BLaER1 (cell line): ENCODE results near the gene TPSG1.
A peak's percentile ranks its signal among the peaks of the same experiment; 100 is the strongest.

Experiments used
- H3K27ac ChIP-seq: shearing (Covaris generic); formaldehyde crosslinking; 2 replicates; pipeline ENCODE4 v1.8.1; 2022
- H3K27me3 ChIP-seq: shearing (Covaris generic); formaldehyde crosslinking; 2 replicates; pipeline ENCODE4 v1.8.1; 2022
- H3K36me3 ChIP-seq: shearing (Covaris generic); formaldehyde crosslinking; 2 replicates; pipeline ENCODE4 v1.8.1; 2022
- H3K4me1 ChIP-seq: shearing (Covaris generic); formaldehyde crosslinking; 2 replicates; pipeline ENCODE4 v1.8.1; 2022
- H3K4me2 ChIP-seq: shearing (Covaris generic); formaldehyde crosslinking; 2 replicates; pipeline ENCODE4 v1.8.1; 2022
- H3K4me3 ChIP-seq: shearing (Covaris generic); formaldehyde crosslinking; 2 replicates; pipeline ENCODE4 v1.8.1; 2022
- H3K9ac ChIP-seq: shearing (Covaris generic); formaldehyde crosslinking; 2 replicates; pipeline ENCODE4 v1.8.1; 2022
- H3K9me3 ChIP-seq: shearing (Covaris generic); formaldehyde crosslinking; 2 replicates; pipeline ENCODE4 v1.8.1; 2022
- H4K20me1 ChIP-seq: shearing (Covaris generic); formaldehyde crosslinking; 2 replicates; pipeline ENCODE4 v1.8.1; 2022
- Cebpa-rat ChIP-seq: shearing (Covaris generic); IDR thresholded peaks from 2 replicates; pipeline ENCODE4 v1.8.1; 2022

The TPSG1 gene

GRCh38 chr16:1264345-1265089 is 39.4 kb upstream of the TPSG1 start:
- Histone ChIP-seq H4K20me1 (peaks cover 34% of the 10 kb centered on the region), H3K4me2 (no peak overlapping the region), H3K27me3 (peaks cover 44% of the 10 kb centered on the region), H3K4me3 (no peak overlapping the region), H3K4me1 (peaks cover 5% of the 10 kb centered on the region; the same call in 1 of the 2 replicates), H3K27ac (no peak overlapping the region), H3K9me3 (no peaks in the 10 kb centered on the region; the same call in 1 of the 2 replicates), H3K36me3 (no peaks in the 10 kb centered on the region), H3K9ac (no peak overlapping the region)
- no peak for TF ChIP-seq Cebpa-rat

GRCh38 chr16:1263591-1264344 is 38.7 kb upstream of the TPSG1 start:
- no peak overlapping the region for H3K27ac ChIP-seq
- no peak overlapping the region for H3K4me3 ChIP-seq
- peaks cover 39% of the 10 kb centered on the region for H4K20me1 ChIP-seq
- H3K4me2 ChIP-seq, result no peak overlapping the region
- no peaks in the 10 kb centered on the region for H3K36me3 ChIP-seq
- no peak overlapping the region for H3K9ac ChIP-seq
- peaks cover 52% of the 10 kb centered on the region for H3K27me3 ChIP-seq
- no peaks in the 10 kb centered on the region; the same call in 1 of the 2 replicates for H3K9me3 ChIP-seq
- peaks cover 13% of the 10 kb centered on the region; the same call in 1 of the 2 replicates for H3K4me1 ChIP-seq
- no peak for TF ChIP-seq Cebpa-rat

GRCh38 chr16:1262846-1263221 is 37.8 kb upstream of the TPSG1 start:
- Histone ChIP-seq H3K9me3 (no peaks in the 10 kb centered on the region; the same call in 1 of the 2 replicates), H3K27ac (no peak overlapping the region), H3K4me2 (no peak overlapping the region), H3K9ac (no peak overlapping the region), H4K20me1 (peaks cover 44% of the 10 kb centered on the region), H3K4me3 (no peak overlapping the region), H3K27me3 (peaks cover 58% of the 10 kb centered on the region), H3K36me3 (no peaks in the 10 kb centered on the region), H3K4me1 (peaks cover 13% of the 10 kb centered on the region; the same call in 1 of the 2 replicates)
- TF ChIP-seq Cebpa-rat, result no peak

GRCh38 chr16:1262210-1262845 is 37.3 kb upstream of the TPSG1 start:
- no peak overlapping the region for H3K9ac ChIP-seq
- H3K4me3 ChIP-seq, result no peak overlapping the region
- H3K4me2 ChIP-seq, result no peak overlapping the region
- H3K4me1 ChIP-seq, result peaks cover 13% of the 10 kb centered on the region; the same call in 1 of the 2 replicates
- H3K27ac ChIP-seq, result no peak overlapping the region
- peaks cover 49% of the 10 kb centered on the region for H4K20me1 ChIP-seq
- TF ChIP-seq Cebpa-rat, result no peak
- no peaks in the 10 kb centered on the region; the same call in 1 of the 2 replicates for H3K9me3 ChIP-seq
- no peaks in the 10 kb centered on the region for H3K36me3 ChIP-seq
- H3K27me3 ChIP-seq, result peaks cover 63% of the 10 kb centered on the region

GRCh38 chr16:1261131-1261892 is 36.2 kb upstream of the TPSG1 start:
- Histone ChIP-seq H3K27ac (no peak overlapping the region), H3K9me3 (no peaks in the 10 kb centered on the region; the same call in 1 of the 2 replicates), H4K20me1 (peaks cover 57% of the 10 kb centered on the region), H3K4me1 (peaks cover 13% of the 10 kb centered on the region; the same call in 1 of the 2 replicates), H3K4me2 (no peak overlapping the region), H3K4me3 (no peak overlapping the region), H3K36me3 (no peaks in the 10 kb centered on the region), H3K9ac (no peak overlapping the region), H3K27me3 (peaks cover 73% of the 10 kb centered on the region)
- no peak for TF ChIP-seq Cebpa-rat

- no peak overlapping the region for H3K9ac ChIP-seq
- H3K27me3 ChIP-seq, result peaks cover 75% of the 10 kb centered on the region
- peaks cover 57% of the 10 kb centered on the region for H4K20me1 ChIP-seq
- no peaks in the 10 kb centered on the region for H3K36me3 ChIP-seq
- no peak overlapping the region for H3K4me3 ChIP-seq
- H3K9me3 ChIP-seq, result no peaks in the 10 kb centered on the region; the same call in 1 of the 2 replicates
- peaks cover 13% of the 10 kb centered on the region; the same call in 1 of the 2 replicates for H3K4me1 ChIP-seq
- no peak overlapping the region for H3K27ac ChIP-seq
- no peak for TF ChIP-seq Cebpa-rat
- H3K4me2 ChIP-seq, result no peak overlapping the region
Measured at GRCh38 chr16:1260101-1260680, 35.1 kb upstream of the TPSG1 start.

- H3K4me1 ChIP-seq, result peaks cover 13% of the 10 kb centered on the region; the same call in 1 of the 2 replicates
- H4K20me1 ChIP-seq, result peaks cover 57% of the 10 kb centered on the region
- H3K9me3 ChIP-seq, result no peaks in the 10 kb centered on the region; the same call in 1 of the 2 replicates
- H3K4me2 ChIP-seq, result no peak overlapping the region
- no peak for TF ChIP-seq Cebpa-rat
- H3K27ac ChIP-seq, result no peak overlapping the region
- H3K4me3 ChIP-seq, result no peak overlapping the region
- no peak overlapping the region for H3K9ac ChIP-seq
- H3K27me3 ChIP-seq, result peaks cover 75% of the 10 kb centered on the region
- no peaks in the 10 kb centered on the region for H3K36me3 ChIP-seq
Measured at GRCh38 chr16:1259760-1260068, 34.6 kb upstream of the TPSG1 start.

- Histone ChIP-seq H3K4me3 (peak overlapping the region; percentile 38; the same call in 1 of the 2 replicates), H3K36me3 (no peaks in the 10 kb centered on the region), H3K27ac (no peak overlapping the region), H3K9ac (no peak overlapping the region), H3K9me3 (no peaks in the 10 kb centered on the region), H3K27me3 (peaks cover 75% of the 10 kb centered on the region), H4K20me1 (peaks cover 57% of the 10 kb centered on the region), H3K4me2 (peak overlapping the region; percentile 56), H3K4me1 (peaks cover 13% of the 10 kb centered on the region; the same call in 1 of the 2 replicates)
- TF ChIP-seq Cebpa-rat, result no peak
Measured at GRCh38 chr16:1258906-1259759, 34.1 kb upstream of the TPSG1 start.
